NCI-H1417 treated with DMSO at 0.1 percent for 48 hours (cell line): ENCODE data around the gene GRK5.

ENCODE experiments used
- DNase-seq: peaks from one replicate; lab custom pipeline; 2025; lab: John Stamatoyannopoulos, UW

Gene GRK5

GRCh38 chr10:119297207-119297968, 90.0 kb downstream of the GRK5 start:
- DNase-seq, result no peak

DNA sequence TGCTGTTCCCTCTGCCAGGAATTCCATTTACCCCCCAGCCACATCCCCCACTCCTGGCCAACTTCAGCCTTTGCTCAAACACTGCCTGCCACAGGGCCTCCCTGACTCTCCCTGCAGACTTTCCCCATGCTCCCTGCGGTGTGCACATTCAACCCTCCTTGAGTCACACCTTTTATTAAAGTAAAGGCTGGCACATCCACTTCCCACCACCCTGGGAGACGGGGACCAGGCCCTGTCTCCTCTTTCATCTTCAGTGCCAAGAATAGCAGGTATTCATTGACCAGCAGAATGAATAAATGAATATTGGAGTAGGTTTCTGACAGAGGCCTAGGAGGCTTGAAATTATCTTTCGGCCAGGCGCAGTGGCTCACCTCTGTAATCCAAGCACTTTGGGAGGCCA, 91.4 kb downstream of the GRK5 start:
- DNase-seq, result no peak

DNA sequence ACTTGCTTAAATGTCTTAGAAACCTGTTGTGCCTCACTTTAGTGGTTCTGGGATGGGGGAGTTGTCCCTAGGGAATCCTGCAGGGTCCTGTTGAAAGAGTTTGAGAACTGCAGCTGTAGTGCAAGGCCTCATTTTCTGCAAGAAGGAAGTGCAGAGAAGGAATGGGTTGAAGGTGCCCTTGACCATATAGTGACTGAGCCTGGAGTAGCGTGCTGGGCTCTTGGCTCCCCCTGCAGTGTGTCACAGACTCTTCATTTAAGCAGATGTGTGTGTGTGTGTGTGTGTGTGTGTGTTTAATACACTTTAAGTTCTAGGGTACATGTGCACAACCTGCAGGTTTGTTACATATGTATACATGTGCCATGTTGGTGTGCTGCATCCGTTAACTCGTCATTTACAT, 92.2 kb downstream of the GRK5 start:
- DNase-seq, result no peak

DNA sequence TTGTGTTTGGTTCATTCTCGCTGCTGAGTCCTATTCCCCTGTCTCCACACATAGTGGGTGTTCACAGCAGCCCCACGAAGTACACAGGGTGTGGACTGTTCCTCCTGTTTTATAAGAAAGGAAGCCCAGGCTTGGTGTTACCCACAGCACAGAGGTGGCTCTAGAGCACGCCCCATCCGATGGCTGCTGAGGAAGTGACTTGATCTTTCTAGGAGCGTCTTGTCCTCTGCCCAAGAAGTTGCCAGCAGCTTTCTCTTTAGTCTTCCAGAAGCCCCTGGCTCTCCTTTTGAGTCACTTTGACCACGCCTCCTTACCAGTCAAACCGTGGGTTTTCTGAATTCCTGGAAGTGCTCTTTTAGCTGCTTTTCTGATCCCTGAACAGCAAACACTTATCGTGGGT, 94.0 kb downstream of the GRK5 start:
- no peak for DNase-seq

DNA sequence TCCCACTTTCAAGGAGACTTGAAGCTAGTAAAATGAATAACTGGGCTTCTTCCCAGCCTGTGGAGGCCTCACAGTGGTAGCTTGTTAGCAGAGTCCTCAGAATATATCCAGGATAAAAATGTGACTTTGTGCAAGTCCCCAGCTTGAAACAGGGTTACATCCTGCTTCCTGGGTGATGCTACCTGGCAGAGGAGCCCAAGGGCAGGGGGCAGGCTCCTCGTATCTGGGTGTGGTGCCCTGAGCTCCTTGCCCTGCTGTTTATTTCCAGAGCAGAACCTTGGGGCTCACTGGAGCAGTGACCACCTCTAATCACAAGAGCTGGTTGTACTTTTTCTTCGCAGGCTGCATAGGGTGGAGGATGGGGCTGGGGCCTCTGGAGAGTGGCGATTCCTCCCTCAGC, 94.8 kb downstream of the GRK5 start:
- no peak for DNase-seq

DNA sequence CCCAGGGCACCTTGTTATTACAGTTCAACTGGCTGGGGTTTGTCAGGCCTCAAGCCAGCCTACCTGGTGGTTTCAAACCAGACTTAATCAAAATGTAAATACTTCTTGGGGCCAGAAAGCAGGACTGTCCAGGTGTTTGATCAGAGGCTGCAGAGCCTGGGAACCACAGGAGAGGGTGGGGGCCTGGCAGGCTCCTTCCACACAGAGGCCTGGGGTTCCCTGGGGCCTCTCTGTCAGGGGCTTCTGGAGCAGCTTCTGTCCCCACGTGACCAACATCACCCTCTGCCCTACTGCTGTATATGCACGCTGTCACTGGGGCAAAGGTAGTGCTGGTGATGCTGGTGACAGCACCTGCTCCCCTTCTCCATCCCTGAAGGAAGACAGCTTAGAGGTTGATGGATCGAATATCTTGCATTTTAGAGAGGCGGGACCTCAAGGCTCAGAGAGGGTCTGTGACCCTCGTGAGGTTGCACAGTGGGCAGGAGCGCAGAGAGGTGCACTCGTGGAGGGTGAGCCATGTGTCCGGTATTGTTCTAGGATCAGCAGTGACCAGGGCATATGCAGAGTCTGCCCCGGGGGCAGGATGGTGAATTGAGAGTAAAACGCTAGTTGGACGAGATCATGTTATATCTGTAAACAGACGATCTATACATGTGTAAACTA, 95.4 kb downstream of the GRK5 start:
- no peak for DNase-seq

DNA sequence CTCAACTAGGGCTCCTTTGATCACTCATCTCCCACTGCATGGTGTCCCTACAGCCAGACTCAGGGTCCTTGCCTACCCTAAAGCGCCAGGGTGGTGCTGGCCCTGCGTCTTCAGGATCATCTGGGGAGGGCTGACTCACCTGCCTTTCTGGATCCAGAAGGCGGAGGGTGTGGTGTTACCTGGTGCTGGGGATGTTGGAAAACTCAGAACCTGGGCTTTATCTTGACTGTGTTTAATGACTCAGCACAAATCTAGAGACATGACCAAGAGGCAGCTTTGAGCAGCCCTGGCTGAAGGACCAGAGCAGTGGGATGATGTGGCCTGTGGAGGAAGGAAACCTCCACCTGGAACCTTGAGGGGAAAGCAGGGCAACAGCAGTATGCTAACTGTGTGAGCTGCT, 96.5 kb downstream of the GRK5 start:
- no peak for DNase-seq

GRCh38 chr10:119304541-119304940, 97.2 kb downstream of the GRK5 start:
- DNase-seq, result no peak

- DNase-seq, result no peak
Observed at GRCh38 chr10:119305860-119306513, 98.6 kb downstream of the GRK5 start.

GRCh38 chr10:119306514-119306951, 99.2 kb downstream of the GRK5 start:
- DNase-seq, result no peak

DNA sequence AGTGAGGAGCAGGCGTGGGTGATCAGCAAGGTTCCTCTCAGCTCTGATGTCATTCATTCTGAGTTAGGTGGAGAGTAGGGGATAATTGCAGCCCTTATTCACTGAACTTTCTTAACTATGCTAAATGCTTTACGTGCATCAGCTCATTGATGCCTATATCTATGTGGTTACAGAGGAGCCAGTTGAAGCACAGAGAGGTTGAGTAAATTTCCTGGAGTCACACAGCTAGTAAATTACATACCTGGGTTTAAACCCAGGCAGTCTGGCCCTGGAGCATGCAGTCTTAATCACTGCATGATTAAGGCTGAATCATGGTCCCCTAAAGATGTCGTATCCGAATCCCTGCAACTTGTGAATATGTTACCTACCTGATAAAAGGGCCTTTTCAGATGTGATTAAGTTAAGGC, 99.6 kb downstream of the GRK5 start:
- no peak for DNase-seq

DNA sequence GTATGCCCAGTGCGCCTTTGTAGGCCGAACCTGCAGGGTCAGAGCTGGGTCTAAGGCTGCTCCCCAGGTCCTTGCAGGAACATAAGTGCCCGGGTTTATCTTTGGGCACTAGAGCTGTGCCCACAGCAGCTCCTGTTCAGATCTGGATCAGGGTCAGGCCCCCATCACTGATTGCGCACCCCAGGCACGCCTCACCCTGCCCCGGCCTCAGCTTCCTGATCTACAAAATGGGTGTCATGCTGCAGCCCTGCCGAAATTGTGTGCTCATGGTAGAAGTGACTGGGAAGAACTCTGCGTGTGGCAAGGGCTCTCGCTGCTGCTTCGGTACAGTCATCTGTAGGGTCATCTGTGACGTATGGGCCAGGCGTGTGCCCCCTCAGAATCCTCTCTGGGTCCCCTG, 100.7 kb downstream of the GRK5 start:
- DNase-seq, result no peak

- no peak for DNase-seq
Observed at GRCh38 chr10:119308551-119309422, 101.4 kb downstream of the GRK5 start.

GRCh38 chr10:119309423-119309770, 102.0 kb downstream of the GRK5 start:
- no peak for DNase-seq

DNA sequence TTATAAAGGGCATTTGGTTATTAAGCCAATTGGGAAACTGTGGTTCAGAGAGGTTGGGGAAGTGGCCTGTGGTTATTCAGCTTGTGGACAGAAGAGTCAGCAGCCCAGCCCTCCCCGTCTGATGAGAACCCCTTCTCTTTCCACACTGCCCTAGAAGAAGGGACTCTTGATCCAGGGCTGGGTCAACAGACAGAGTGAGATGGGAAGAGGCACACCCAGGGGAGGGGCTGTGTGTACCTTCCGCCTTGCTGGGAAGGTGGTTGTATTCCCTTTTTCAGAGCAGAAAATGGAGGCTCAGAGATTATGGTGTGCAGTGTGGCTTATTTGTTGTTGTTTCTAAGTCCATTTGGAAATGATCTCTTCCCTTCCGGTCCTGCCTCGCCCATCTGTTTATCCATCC, 103.4 kb downstream of the GRK5 start:
- no peak for DNase-seq

- DNase-seq, result no peak
Observed at GRCh38 chr10:119312241-119312640, 104.9 kb downstream of the GRK5 start.

DNA sequence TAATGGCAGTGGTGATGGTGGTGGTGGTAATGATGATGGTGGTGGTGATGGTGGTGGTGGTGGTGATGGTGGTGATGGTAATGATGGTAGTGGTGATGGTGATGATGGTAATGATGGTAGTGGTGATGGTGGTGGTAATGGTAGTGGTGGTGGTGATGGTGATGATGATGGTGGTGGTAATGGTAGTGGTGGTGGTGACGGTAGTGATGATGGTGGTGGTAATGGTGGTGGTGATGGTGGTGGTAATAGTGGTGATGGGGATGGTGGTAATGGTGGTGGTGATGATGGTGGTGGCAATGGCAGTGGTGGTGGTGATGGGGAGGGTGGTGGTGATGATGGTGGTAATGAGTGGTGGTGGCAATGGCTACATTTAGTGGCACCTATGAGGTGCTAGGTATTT, 105.7 kb downstream of the GRK5 start:
- DNase-seq, result no peak

- DNase-seq, result no peak
Observed at GRCh38 chr10:119313644-119314043, 106.3 kb downstream of the GRK5 start.

GRCh38 chr10:119314061-119314460, 106.7 kb downstream of the GRK5 start:
- DNase-seq, result no peak

GRCh38 chr10:119314486-119314885, 107.1 kb downstream of the GRK5 start:
- no peak for DNase-seq

DNA sequence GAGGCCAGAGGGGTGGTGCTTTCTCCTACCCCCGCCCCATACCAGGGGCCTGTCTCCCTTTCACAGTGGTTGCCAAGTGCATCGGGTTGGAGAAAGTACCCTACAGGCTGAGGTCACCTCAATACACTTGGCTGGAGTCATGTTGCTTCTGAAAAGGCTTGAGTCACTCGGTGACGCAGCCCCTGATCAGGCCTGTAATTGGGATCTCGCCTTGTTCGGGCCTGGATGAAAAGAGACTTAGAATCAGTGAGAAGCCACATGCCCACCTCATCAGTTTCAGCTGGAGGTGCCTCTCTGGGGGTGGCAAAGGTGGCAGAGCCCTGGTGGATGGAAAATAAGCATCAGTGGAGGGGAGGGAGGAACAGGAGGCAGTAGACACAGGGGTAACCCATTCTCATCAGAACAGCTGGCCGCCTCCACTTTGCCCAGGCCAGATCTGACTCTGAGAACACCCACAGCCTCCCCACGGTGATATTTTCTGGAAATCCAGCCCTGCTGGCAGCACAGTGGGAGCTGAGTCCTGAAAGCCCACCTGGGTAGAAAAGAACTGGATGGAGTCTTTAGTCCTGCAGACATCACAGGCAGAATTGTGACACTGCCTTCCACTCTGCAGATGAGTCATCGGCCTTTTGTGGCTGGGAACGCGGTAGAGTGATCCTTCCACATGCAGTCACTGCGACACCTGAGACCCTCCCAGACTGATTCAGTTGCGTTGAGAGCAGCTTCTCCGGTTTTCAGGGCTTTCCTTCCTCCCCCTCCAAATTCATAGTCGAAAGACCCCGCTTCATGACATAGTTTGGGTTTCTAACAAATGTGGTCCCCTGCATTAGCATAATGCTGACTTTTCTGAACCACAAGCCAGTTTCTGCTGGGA, 108.0 kb downstream of the GRK5 start:
- no peak for DNase-seq
